Mammary epithelial cell (primary cell): Measurements from ENCODE around the gene TUBB1.

Experiments
- EZH2 ChIP-seq: IDR thresholded peaks from 2 replicates; pipeline ENCODE4 v1.6.1; 2012; ENCODE audit warnings: low read length, inconsistent platforms, borderline replicate concordance
- TF ChIP-seq, protein P1 (sequence below), 2 donors: IDR thresholded peaks in 1 of 2; conservative IDR thresholded peaks in 1 of 2; 2 replicates each; pipeline ENCODE4 v1.5.1; 2011 to 2012; ENCODE audit warnings: inconsistent platforms in 2 of 2, low read length in 2 of 2, mild to moderate bottlenecking in 2 of 2, control low read depth in 1 of 2, low read depth in 1 of 2; ENCODE audit not compliant: insufficient read depth in 1 of 2; ENCODE audit errors: extremely low read depth in 1 of 2

GRCh38 chr20:59050437-59050836 lies 31.2 kb downstream of the TUBB1 start:
- TF ChIP-seq, protein P1, sequence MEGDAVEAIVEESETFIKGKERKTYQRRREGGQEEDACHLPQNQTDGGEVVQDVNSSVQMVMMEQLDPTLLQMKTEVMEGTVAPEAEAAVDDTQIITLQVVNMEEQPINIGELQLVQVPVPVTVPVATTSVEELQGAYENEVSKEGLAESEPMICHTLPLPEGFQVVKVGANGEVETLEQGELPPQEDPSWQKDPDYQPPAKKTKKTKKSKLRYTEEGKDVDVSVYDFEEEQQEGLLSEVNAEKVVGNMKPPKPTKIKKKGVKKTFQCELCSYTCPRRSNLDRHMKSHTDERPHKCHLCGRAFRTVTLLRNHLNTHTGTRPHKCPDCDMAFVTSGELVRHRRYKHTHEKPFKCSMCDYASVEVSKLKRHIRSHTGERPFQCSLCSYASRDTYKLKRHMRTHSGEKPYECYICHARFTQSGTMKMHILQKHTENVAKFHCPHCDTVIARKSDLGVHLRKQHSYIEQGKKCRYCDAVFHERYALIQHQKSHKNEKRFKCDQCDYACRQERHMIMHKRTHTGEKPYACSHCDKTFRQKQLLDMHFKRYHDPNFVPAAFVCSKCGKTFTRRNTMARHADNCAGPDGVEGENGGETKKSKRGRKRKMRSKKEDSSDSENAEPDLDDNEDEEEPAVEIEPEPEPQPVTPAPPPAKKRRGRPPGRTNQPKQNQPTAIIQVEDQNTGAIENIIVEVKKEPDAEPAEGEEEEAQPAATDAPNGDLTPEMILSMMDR (conservative IDR thresholded peaks at IDR 0.05 in 1 of 2, IDR thresholded peaks at IDR 0.05 in 1 of 2; ENCODE audit: extremely low read depth in 1 of 2, insufficient read depth in 1 of 2, low read depth in 1 of 2, low read length in 2 of 2), result no peak
- TF ChIP-seq EZH2, result no peak
